Activated CD4-positive, alpha-beta T cell treated with anti-CD3 and anti-CD28 coated beads, Interleukin-2, amount 50 U/mL, for 4 hours (primary cell): ENCODE data around the gene STX5.
"Not testable (repeated sequence)": the region's sequence is repeated elsewhere in the genome, so short reads cannot be mapped to it uniquely, and the experiment has no call there.

Experiments
- DNase-seq, 2 experiments: peaks; one replicate each; pipeline ENCODE4 v3.0.0-alpha.2; 2020

Gene STX5, protein sequence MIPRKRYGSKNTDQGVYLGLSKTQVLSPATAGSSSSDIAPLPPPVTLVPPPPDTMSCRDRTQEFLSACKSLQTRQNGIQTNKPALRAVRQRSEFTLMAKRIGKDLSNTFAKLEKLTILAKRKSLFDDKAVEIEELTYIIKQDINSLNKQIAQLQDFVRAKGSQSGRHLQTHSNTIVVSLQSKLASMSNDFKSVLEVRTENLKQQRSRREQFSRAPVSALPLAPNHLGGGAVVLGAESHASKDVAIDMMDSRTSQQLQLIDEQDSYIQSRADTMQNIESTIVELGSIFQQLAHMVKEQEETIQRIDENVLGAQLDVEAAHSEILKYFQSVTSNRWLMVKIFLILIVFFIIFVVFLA

DNA sequence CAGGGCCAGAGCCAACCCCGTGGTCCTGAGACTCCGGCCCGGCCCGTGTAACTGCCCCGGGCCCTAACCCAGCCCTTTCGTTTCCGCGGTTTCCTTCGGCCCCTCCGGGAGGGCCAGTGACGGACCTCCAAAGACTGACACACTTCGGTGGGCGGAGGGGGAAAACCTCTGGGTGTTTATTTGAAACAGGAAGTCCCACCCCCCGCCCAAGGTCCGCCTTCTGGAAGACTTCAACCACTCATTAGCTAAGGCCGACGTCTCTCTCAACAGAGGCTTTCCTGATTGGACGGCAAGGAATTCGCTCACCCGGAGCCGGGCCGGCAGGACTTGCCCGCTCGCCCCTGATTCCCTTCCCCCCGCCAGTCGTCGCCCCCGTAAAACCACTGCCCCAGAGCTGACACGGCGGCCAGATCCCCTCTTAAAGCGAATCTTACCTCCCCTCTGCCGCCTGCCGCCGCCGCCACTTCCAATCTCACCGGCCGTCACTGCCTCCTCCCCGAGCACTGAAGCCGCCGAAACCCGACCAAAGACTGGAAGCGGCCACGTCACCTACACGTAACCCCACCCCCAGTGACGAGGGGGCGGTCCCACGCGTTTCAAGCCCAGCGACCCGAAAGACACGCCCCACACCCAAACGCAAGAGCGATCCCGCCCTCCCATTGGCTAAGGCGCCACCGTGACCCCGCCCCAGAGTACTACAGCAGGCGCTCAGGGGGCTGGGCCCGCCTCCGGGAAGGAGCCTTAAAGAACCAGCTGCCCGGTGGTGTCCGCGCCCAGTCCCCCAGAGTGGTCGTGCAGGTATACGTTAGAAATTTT, at the start of gene STX5:
STX5 (minus strand) TSS at position 532 of the 816 bp plus-strand sequence. CDS start 808 bp downstream, outside the sequence.
- peak; percentile 99 for DNase-seq

DNA sequence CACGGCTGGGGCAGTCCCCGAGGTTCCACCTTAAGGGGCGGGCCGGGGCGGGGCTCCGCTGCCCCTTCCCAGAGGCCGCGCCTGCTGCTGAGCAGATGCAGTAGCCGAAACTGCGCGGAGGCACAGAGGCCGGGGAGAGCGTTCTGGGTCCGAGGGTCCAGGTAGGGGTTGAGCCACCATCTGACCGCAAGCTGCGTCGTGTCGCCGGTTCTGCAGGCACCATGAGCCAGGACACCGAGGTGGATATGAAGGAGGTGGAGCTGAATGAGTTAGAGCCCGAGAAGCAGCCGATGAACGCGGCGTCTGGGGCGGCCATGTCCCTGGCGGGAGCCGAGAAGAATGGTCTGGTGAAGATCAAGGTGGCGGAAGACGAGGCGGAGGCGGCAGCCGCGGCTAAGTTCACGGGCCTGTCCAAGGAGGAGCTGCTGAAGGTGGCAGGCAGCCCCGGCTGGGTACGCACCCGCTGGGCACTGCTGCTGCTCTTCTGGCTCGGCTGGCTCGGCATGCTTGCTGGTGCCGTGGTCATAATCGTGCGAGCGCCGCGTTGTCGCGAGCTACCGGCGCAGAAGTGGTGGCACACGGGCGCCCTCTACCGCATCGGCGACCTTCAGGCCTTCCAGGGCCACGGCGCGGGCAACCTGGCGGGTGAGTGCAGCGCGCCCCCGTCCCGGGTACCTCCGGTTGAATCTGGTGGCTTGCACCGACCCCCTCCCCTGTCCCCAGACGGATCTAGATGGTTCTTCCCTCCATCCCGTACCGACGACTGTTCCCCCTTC, 49.1 kb upstream of the STX5 start, which contains the start of gene SLC3A2:
SLC3A2 (plus strand) TSS at position 94 of the 776 bp plus-strand sequence; CDS start at position 222, 128 bp downstream.
- DNase-seq: peak; percentile 84 to 85

DNA sequence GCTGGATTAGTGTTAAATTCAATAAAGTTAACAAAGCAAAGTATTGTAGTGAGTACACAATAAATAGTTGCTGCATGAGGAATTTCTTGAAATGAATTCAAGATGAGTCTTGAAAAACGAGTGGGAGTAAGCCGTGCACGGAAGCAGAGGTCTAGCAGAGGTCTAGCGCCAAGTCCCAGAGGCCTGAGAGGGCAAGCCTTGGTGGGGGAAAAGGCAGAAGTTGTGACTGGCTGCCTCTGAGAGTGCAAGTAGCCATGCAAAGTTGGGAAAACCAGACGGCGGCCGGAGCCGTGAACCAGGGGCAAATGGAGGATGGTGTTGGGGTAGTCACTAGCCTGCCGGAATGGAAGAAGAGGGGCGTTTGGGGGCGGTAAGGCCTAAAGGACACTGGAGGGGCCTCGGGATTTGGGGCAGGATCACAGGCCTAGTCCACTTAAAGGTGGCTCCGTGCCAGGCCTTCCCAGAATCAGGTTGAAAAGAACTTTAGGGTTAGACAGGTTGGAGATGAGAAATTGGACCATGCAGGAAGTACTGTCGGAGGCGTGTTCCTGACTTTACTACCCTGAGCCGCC, 48.5 kb upstream of the STX5 start:
- no peak for DNase-seq

DNA sequence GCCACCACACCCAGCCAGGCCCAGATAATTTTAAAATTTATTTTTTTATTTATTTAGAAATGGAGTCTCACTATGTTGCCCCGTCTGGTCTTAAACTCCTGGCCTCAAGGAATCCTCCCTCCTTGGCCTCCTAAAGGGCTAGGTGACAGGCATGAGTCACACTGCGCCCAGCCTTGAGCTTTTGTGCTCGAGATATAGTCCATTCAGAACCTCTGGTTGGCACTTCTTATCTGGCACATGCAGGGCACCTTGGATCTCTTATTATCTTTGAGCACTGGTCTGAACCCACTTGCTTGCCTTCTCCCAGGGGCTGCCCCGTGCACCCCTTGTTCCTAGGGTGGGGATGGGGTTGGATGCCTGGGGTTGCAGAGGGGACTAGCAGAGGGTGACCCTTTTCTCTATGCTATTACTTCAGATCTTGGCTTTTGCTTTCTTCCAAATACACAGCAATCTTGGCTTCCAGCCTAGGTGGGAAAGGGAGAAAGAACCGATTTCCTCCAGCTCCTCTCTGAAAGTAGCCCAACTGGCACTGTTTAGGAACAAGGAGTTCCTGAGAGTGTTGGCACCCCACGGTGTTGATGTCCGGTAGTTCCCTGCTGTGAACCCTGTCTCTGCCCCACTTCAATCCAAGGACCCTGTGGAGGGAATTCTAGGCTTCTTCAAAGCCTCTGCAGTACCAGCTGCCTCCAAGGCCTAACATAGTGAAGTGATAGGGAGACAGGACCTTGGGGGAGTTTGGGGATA, 47.6 kb upstream of the STX5 start:
- no peak for DNase-seq

DNA sequence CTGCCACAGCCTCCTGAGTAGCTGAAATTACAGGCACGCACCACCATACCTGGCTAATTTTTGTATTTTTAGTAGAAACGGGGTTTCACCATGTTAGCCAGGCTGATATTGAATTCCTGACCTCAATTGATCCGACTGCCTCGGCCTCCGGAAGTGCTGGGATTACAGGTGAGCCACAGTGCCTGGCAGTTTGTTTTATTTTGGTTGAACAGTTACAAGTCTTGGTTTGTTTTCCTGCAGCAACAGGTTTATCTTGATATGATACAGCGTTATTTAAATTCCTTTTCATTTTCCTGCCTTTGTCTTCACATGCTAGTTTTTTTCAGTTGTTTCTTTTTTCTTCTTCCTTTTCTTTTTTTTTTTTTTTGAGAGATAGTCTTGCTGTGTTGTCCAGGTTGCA, 44.9 kb upstream of the STX5 start:
- no peak for DNase-seq

DNA sequence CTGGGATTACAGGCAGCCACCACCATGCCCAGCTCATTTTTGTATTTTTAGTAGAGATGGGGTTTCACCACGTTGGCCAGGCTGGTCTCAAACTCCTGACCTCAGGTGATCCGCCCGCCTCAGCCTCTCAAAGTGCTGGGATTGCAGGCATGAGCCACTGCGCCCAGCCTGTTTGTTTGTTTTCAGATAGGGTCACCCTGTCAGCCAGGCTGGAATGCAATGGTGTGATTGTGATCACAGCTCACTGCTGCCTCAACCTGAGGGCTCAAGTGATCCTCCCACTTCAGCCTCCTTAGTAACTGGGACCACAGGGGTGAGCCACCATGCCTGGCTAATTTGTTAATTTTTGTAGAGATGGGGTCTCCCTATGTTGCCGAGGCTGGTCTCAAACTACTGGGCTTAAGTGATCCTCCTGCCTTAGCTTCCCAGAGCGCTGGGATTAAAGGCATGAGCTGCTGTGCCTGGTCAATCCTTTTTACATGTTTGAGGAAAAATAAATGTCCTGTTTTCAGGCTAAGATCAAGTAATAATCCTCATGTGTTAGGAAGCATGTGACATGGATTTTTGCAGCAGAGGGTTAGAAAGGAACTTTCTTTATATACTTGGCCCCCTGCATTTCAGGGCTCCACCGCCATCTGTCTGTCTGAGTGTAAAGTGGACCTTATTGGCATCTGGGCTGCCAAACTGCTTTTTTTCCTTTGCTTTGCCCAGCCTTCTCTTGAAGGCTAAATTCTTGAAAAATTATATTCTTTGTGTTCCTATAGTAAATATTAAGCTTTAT, 44.0 kb upstream of the STX5 start:
- DNase-seq: no peak

DNA sequence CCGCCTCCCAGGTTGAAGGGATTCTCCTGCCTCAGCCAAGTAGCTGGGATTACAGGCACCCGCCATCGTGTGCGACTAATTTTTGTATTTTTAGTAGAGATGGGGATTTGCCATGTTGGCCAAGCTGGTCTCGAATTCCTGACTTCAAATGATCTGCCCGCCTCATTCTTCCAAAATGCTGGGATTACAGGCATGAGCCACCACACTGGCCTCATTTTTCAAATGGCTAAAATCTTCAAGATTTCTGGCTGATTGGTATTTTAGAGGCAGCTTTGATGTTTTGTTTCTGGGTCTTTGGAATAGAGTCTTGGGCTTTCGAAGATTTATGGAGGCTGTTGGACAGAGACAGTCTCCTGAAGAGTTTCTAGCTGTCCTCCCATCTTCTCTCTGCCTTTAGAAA, 43.0 kb upstream of the STX5 start:
- DNase-seq: no peak

DNA sequence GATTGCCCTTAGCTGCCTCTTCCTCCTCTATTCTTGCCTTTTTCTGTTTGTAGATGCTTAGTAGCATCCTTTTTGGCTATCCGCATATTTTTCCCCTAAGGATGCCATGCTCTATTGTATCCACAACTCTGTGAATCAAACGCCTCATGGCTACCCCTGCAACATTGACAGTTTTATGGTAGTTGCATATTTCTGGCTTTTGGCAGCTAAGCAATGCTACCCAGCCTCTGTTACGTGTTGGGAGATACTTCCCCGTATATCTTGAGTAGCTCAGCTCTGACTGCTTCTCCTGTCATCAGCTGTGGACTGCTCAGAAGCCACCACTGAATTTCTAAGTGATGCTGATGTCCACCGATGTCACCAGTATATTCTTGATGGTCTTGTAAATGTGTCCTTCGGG, 33.8 kb upstream of the STX5 start:
- no peak for DNase-seq

DNA sequence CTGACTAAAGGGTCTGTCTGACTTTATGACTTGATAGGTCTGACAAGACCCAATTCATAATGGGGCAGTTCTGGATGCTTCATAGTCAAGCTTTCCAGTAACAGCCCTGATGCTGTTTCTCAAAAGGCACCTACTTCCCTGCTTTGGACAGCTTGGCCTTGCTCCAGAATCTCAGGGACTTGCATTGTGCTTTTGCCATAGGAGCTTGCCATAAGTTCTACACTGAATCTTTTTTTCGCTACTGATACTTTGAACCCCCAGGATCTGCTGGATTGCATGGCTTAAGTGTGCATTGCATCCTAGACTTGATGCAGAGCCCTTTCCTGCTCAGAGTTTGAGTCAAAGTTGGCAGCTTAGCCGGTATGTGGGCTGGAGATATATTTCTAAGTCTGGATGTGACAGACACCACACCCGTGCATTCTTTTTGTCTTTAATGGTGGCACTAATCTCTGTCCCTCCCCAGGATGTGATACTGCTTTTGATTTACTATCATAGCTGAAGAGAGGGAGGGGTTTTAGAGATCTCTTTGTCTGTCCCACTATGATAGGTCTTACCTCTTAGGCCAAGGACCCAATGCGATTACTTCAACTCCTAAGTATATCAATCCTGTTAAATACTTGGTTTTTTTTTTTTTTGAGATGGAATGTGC, 32.0 kb upstream of the STX5 start:
- DNase-seq: no peak

DNA sequence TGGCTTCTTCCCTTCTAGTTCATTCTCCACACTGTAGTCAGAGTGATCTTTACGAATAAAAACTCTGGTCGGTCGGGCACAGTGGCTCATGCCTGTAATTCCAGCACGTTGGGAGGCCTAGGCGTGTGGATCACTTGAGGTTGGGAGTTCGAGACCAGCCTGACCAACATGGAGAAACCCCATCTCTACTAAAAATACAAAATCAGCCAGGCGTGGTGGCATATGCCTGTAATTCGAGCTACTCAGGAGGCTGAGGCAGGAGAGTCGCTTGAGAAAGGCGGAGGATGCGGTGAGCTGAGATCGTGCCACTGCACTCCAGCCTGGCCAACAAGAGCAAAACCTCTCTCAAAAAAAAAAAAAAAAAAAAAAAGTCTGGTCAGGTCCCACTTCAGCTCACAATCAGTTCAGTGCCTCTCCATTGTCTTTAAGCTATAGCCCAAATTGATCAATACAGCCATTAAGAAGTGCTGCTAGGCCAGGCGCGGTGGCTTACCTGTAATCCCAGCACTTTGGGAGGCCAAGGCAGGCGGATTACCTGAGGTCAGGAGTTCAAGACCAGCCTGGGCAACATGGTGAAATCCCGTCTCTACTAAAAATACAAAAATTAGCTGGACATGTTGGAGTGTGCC, 29.8 kb upstream of the STX5 start:
- DNase-seq: not testable (repeated sequence)

DNA sequence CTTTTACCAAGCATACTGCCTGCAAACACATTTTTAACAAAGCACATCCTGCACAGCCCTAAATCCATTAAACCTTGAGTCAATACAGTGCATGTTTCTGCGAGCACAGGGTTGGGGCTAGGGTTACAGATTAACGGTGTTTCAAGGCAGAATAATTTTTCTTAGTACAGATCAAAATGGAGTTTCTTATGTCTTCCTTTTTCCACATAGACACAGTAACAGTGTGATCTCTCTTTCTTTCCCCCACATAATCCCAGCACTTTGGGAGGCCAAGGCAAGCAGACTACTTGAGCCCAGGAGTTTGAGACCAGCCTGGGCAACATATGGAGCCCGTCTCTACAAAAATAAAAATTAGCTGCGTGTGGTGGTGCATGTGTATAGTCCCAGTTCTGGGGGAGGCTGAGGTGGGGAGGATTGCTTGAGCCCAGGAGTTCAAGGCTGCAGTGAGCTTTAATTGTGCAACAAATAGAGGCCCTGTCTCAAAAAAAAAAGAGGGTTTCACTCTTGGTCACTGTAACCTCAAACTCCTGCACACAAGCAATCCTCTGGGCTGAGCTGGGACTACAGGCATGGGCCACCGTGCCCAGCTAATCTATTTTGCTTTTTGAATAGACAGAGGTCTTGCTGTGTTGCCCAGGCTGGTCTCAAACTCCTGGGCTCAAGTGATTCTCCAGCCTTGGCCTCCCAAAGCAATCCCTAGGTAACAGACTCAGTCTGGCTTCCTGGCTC, 29.1 kb upstream of the STX5 start:
- no peak for DNase-seq

DNA sequence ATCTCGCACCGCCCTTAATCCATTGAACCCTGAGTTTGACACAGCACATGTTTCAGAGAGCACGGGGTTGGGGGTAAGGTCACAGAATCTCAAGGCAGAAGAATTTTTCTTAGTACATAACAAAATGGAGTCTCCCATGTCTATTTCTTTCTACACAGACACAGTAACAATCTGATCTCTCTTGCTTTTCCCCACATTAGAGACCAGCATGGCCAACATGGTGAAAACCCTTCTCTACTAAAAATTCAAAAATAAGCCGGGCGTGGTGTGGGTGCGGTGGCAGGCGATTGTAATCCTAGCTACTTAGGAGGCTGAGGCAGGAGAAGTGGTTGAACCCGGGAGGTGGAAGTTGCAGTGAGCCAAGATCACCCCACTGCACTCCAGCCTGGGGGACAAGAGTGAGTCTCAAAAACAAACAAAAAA, 27.4 kb upstream of the STX5 start:
- not testable (repeated sequence) for DNase-seq

DNA sequence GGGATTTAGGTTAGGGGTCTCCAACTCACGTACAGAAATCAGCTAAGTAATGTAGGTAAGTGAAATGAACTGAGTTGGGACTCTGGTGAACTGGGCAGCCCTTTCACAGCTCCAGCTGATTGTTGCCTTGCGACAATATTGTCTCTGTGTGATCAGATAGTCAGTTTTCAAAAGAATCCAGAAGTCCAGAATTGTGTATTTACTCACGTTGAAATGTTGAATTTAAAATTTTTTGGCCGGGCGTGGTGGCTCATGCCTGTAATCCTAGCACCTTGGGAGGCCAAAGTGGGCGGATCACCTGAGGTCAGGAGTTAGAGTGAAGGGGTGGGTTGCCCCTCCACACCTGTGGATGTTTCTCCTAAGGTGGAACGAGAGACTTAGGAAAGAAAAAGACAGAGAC, 26.4 kb upstream of the STX5 start:
- DNase-seq: no peak

DNA sequence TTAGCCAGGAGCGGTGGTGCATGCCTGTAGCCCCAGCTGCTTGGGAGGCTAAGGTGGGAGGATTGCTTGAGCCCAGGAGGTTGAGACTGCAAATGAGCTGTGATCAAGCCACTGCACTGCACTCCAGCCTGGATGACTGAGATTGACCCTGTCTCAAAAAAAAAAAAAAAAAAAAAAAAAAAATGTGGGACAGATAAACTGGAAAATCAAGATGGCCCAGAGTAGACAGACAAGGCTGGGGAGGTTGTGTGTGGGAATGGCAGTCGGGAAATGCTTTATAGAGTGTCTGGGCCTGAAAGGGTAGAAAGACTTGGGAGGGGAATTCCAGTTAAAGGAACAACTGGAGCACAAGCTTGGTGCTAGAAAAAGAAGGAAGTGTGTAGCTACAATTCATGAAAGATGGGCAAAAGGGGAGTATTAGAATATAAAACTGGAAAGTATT, 25.7 kb upstream of the STX5 start:
- DNase-seq: no peak

DNA sequence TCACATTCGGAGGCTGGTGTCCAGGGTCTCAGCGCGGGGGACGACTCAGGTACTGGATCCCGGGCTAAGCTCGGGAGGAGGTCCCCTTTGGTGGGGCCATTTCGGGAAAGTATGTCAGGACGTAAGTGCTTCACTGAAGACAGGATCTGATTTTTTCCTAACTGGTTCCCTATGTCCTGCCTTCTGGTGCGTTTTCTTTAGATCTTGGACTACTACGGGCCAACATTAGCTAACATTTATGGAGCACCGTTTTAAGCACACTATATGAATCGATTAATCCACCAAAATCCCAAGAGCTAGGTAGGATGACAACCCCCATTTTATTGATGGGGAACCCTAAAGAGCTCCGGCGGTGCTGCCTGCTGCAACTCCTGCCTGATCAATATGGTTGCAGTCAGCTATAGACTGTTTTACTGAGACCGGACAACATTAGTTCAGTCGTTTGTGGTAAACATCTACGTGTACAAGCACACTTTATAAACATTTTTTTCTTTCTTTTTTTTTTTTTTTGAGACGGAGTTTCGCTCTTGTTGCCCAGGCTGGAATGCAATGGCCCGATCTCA, 24.6 kb upstream of the STX5 start:
- DNase-seq: no peak

DNA sequence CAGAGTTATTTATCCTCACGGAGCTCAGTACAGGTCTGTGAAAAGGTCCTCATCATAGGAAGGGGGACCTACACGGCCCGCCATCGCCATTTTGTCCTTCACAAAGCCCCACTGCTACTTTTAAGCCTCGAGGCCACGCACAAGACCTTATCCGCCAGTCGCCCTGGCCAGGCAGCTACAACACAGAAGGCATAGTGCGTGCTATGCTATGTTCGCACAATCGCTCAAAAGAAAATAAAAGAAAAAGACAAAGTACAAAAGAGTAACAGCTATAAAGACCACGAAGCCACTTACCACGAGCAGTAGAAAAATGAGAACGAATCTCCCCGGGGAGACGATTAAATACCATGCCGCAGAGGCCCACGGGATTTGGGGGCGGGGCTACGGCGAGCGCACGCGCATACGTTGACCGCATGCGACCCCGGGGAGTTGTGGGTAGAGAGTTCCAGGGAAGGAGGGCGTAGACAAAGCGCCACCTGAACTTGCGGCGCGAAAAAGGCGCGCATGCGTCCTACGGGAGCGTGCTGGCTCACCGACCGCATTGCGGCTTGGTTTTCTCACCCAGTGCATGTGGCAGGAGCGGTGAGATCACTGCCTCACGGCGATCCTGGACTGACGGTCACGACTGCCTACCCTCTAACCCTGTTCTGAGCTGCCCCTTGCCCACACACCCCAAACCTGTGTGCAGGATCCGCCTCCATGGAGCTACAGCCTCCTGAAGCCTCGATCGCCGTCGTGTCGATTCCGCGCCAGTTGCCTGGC, 23.9 kb upstream of the STX5 start:
- DNase-seq: peak; percentile 96

DNA sequence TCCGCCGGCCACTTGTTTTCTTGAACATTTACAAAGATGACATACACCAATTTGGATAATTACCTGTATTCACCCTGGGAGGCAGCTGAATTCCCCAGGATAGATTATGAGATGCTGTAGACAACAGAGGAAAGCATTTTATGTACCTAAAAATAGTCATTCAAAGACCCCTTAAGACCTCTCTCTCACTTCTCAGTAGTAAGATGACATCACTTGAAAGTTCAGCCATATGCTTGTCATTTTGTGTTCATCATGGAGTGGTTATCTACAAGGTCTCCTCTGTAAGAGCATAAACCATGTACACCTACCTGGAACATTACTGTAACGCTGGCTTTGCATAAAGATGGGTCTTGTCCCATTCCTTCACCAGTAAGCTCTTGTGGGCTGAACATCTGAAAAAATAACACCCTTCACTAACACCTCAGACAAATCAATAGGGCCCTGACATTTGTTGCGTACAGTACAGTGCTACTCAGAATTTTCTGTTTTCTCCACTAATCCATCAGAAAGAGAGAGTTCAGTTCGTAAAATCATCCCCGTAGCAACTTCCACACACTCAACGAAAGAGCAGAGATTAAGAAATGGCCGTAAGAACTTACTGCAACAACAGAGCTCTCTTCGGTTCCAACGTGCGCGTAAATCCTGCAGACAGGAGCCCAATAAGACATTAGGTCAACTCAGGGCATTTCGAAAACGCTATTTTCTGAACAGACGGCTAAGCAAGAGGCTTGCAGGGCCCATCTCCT, 23.1 kb upstream of the STX5 start:
- no peak for DNase-seq
